KMS-11 (cell line): ENCODE measurements around the gene HOOK1.

Experiments used
- H2AFZ ChIP-seq: fragments of 200-600 bp; sonication (generic); 2 replicates; pipeline ENCODE4 v1.6.1; 2016; ENCODE audit warnings: antibody characterized with exemption, mixed run types, low read depth
- H3K27ac ChIP-seq: fragments of 200-600 bp; sonication (generic); 2 replicates; pipeline ENCODE4 v1.6.1; 2016; ENCODE audit warnings: mild to moderate bottlenecking, mixed run types
- H3K27me3 ChIP-seq: fragments of 200-600 bp; sonication (generic); 2 replicates; pipeline ENCODE4 v1.6.1; 2017; ENCODE audit warnings: mild to moderate bottlenecking, low read depth, mixed run types, moderate library complexity; ENCODE audit not compliant: insufficient read depth
- H3K36me3 ChIP-seq: fragments of 200-600 bp; sonication (generic); 2 replicates; pipeline ENCODE4 v1.6.1; 2017; ENCODE audit warnings: mild to moderate bottlenecking, mixed run types; ENCODE audit not compliant: insufficient read depth
- H3K4me1 ChIP-seq: fragments of 200-600 bp; sonication (generic); 2 replicates; pipeline ENCODE4 v1.6.1; 2016; ENCODE audit warnings: mild to moderate bottlenecking, low read depth, mixed run types; ENCODE audit not compliant: poor library complexity, severe bottlenecking
- H3K4me2 ChIP-seq: fragments of 200-600 bp; sonication (generic); 2 replicates; pipeline ENCODE4 v1.7.0; 2016; ENCODE audit warnings: mild to moderate bottlenecking, mixed run types
- H3K4me3 ChIP-seq: fragments of 200-600 bp; sonication (generic); IDR thresholded peaks from 2 replicates; pipeline ENCODE4 v1.6.1; 2017; ENCODE audit warnings: low read depth, low read length, mixed read lengths; ENCODE audit not compliant: insufficient read depth
- H3K79me2 ChIP-seq: fragments of 200-600 bp; sonication (generic); 2 replicates; pipeline ENCODE4 v1.6.1; 2016; ENCODE audit warnings: low read depth, mixed run types; ENCODE audit not compliant: insufficient read depth
- H3K9ac ChIP-seq: fragments of 200-600 bp; sonication (generic); 2 replicates; pipeline ENCODE4 v1.6.1; 2016; ENCODE audit warnings: mild to moderate bottlenecking, mixed run types
- H4K20me1 ChIP-seq: fragments of 200-600 bp; sonication (generic); 2 replicates; pipeline ENCODE4 v1.6.1; 2016; ENCODE audit warnings: mild to moderate bottlenecking, mixed run types; ENCODE audit not compliant: insufficient read depth
- TF ChIP-seq, protein P1 (sequence below): fragments of 200-600 bp; sonication (generic); conservative IDR thresholded peaks from 2 replicates; pipeline ENCODE4 v1.6.1; 2017; ENCODE audit warnings: low read depth, mild to moderate bottlenecking, antibody characterized with exemption, low read length, moderate library complexity, mixed read lengths

The HOOK1 gene

DNA sequence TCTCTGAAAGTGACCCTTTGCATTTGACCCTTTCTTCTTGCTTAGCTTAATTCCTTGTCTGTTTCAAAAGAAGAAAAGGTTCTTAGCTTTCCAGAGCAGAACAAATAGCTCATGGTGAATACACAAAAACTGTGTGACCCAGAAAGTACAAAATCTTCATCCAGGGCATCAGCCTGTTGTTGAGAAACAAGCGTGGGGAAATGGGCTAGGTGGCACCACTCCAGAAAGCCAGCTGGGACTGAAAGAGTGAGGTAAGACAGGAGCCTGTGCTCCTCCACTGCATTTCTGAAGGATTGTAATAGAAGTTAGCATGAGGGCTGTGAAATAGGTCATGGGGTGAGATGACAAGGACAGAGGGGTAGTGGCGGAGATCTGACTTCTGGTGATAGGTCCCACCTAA lies 66.0 kb downstream of the HOOK1 start:
- Histone ChIP-seq H3K4me3 (no peak overlapping the region), H2AFZ (no peak overlapping the region), H3K79me2 (no peaks in the 10 kb centered on the region), H4K20me1 (no peaks in the 10 kb centered on the region), H3K27ac (no peak overlapping the region), H3K27me3 (no peaks in the 10 kb centered on the region), H3K9ac (no peak overlapping the region), H3K36me3 (no peaks in the 10 kb centered on the region), H3K4me2 (no peak overlapping the region), H3K4me1 (peaks cover 10% of the 10 kb centered on the region)
- TF ChIP-seq, protein P1, sequence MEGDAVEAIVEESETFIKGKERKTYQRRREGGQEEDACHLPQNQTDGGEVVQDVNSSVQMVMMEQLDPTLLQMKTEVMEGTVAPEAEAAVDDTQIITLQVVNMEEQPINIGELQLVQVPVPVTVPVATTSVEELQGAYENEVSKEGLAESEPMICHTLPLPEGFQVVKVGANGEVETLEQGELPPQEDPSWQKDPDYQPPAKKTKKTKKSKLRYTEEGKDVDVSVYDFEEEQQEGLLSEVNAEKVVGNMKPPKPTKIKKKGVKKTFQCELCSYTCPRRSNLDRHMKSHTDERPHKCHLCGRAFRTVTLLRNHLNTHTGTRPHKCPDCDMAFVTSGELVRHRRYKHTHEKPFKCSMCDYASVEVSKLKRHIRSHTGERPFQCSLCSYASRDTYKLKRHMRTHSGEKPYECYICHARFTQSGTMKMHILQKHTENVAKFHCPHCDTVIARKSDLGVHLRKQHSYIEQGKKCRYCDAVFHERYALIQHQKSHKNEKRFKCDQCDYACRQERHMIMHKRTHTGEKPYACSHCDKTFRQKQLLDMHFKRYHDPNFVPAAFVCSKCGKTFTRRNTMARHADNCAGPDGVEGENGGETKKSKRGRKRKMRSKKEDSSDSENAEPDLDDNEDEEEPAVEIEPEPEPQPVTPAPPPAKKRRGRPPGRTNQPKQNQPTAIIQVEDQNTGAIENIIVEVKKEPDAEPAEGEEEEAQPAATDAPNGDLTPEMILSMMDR, result no peak

DNA sequence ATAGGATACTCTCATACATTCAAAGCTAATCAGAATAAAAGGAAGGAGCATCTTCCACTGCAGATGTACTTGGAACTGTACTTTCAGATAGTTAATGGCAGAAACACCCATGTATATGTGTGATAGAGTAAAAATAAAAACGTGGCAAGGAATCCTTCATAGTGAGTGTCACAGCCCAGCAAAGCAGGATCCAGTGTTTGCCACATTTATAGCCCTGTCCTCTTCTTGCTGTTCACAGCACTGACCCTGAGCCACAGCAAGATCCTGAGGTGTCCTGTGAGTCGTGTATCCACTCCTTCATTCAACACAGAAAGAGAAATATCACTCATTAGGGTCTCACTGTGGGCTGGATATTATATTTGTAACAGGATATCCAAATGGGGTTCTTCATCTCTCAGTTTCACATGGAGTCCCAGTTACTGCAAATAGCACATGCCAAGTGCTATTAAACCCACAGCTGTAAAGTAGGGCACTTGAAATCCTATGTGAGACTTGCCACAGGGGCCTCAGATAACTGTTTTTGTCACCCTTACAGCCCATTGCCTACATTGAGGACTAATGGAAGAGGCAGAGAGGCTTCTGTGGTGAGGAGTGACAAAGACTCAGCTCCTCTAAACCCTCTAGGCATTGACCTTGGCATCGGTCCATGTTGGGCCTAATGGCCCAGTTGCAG lies 70.5 kb downstream of the HOOK1 start:
- Histone ChIP-seq H3K27me3 (no peaks in the 10 kb centered on the region), H3K4me2 (peak overlapping the region; percentile 14; the same call in 1 of the 2 replicates), H3K4me1 (peaks cover 15% of the 10 kb centered on the region), H3K36me3 (no peaks in the 10 kb centered on the region), H3K27ac (no peak overlapping the region), H2AFZ (no peak overlapping the region; the same call in 1 of the 2 replicates), H4K20me1 (no peaks in the 10 kb centered on the region), H3K9ac (no peak overlapping the region), H3K4me3 (no peak overlapping the region), H3K79me2 (no peaks in the 10 kb centered on the region)
- TF ChIP-seq, protein P1, result no peak

DNA sequence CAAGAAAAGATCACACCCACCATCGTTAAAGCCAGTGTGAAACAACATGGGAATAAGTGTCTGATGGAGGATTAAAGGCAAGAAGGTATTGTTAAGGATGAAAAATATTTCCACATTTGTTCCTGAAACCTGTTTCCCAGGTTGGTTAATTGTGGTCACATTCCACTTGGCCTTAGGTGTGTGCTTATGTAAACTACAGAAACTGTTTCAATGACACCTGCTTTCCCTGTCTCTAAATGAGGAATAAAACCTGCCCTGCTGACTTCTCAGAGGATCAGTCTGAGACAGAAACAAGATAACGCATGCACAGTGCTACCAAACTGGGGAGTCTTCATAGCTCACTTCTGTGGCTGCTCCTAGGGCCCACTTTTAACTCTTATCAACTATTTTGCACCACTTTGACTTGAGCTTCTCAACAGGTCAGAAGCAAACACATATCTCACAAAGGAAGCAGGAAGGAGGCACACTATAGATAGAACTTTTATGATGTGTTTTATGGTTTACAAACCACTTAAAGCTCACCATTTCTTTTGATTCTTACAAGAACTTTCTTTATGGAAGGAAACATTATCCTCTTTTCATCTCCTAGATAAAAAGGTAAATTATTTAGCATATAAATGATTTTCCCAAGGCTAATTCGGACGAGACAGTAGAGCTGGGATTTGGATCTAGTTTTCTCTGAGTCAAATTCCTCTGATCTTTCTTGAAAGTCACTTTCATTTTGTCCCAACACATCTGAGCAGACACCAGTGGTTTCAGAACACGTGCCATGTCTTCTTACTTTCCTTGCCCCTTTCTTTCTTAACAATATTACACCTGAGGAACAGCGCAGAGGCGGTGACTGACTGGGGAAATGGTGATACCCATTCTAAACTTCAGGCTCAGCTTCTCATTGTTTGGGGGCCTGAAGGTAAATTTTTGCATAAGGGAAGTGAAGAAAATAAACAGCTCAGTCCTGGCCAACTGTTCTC lies 78.4 kb downstream of the HOOK1 start:
- Histone ChIP-seq H3K27ac (no peak overlapping the region), H3K36me3 (no peaks in the 10 kb centered on the region), H3K4me3 (no peak overlapping the region), H4K20me1 (no peaks in the 10 kb centered on the region), H3K4me1 (no peaks in the 10 kb centered on the region), H3K4me2 (no peak overlapping the region), H3K27me3 (no peaks in the 10 kb centered on the region), H2AFZ (no peak overlapping the region), H3K9ac (no peak overlapping the region), H3K79me2 (no peaks in the 10 kb centered on the region)
- TF ChIP-seq, protein P1, result no peak

DNA sequence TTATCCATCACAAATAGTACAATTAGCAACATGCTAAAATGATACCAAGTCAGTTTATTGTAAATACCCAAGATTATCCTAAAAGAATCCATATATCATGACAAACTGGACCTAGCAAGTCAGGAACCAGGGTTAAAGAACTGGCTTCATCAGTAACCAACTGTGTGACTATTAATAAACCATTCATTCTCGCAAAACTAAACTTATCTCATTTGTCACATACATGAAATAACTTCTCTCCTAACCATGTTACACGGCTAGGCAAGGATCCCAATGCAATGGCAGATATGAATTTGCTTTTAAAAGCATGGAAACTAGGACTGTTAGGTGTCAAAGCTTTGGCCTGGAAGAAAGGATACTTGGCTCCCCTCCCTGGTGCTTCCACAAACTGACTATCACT lies 82.4 kb downstream of the HOOK1 start:
- H3K79me2 ChIP-seq, result no peaks in the 10 kb centered on the region
- no peaks in the 10 kb centered on the region for H3K27me3 ChIP-seq
- no peak overlapping the region for H3K27ac ChIP-seq
- H3K9ac ChIP-seq, result no peak overlapping the region
- no peaks in the 10 kb centered on the region for H4K20me1 ChIP-seq
- H3K4me2 ChIP-seq, result no peak overlapping the region
- no peak overlapping the region for H2AFZ ChIP-seq
- H3K36me3 ChIP-seq, result no peaks in the 10 kb centered on the region
- no peaks in the 10 kb centered on the region for H3K4me1 ChIP-seq
- no peak overlapping the region for H3K4me3 ChIP-seq
- TF ChIP-seq, protein P1, result no peak
